ENCODE results near the gene CMPK2.
"Not testable (repeated sequence)": the region's sequence is repeated elsewhere in the genome, so short reads cannot be mapped to it uniquely, and the experiment has no call there.

CMPK2 gene

DNA sequence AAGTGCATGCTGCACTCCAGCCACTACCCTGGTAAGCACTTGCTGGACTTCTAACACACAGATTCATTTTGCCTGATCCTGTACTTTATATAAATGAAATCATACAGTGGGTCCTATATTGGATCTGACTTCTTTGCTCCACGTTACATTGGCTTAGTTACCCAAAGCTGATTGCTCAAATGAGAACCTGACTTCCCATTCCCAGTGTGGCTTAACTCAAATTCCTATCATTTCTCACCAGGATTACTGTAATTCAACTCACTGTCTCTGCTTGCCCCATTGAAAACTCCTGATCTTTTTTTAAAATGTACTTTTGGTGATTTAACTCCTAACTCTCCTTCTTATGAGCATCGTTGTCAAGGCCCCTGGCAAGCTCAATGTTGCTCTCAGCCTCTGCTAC lies 13.3 kb upstream of the CMPK2 start:
- DNase-seq: no peak

DNA sequence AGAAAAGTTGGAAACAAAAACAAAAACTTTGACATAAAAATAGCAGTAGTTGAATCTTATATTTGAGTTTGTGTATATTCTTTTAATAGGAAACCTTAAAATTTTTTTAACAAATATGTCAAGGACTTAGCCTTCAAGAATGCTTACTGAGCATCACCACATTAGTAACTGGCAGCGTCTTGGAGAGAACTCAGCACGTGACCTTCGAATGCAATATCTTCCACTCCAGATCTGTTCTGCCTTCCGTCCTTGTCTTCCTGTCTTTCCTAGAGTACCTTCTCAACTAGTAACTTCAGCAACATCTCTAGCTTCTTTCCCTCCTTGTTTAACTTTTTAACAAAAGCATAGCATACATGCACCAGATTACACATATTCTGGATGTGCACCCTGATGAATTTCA lies 12.8 kb upstream of the CMPK2 start:
- no peak for DNase-seq

DNA sequence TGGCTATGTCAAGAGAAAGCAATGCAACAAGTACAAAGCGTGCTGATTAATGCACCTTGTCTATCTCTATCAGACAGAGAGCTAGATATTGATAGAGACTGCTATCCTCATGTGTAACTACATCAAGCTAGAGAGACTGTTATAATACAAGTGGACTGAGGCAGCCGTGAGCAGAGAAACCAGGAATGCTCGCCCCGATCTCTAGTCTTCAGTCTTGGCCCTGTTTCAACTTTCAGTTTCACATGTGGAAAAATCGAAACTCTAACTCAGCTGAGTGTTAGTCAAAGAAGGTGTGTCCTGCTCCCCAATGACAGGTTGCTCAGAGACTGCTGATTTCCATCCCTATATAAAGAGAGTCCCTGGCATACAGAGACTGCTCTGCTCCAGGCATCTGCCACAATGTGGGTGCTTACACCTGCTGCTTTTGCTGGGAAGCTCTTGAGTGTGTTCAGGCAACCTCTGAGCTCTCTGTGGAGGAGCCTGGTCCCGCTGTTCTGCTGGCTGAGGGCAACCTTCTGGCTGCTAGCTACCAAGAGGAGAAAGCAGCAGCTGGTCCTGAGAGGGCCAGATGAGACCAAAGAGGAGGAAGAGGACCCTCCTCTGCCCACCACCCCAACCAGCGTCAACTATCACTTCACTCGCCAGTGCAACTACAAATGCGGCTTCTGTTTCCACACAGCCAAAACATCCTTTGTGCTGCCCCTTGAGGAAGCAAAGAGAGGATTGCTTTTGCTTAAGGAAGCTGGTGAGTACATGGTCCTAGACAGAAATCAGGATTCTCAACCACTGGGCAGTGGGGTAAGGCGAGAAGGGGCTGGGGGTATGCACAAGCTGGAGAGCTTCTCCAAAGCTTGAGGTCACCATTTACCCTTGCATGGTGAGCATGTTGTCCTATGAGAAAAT lies 11.9 kb upstream of the CMPK2 start, which contains the start of gene RSAD2:
TSS of gene RSAD2 (plus strand) at position 376 of the 903 bp plus-strand sequence. CDS start at position 400, 24 bp downstream.
- no peak for DNase-seq

DNA sequence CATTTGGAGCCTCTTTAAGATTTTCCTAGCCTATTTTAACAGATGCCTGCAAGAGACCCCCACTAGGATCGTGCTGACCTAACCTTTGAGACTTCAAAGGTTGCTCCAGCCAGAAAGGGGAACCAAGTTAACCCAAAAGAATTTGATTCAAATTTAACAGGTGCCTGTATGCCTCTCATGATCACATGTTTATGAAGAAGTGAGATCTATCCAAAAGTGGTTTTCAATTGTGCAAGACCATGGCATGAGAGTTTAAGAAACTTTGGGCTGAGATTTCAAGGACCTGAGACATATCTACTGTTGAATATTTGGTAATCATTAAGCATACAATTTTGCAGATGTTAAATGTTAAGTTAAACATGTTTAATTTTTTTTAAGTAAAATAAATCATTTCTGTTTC lies 10.6 kb upstream of the CMPK2 start:
- DNase-seq: no peak

DNA sequence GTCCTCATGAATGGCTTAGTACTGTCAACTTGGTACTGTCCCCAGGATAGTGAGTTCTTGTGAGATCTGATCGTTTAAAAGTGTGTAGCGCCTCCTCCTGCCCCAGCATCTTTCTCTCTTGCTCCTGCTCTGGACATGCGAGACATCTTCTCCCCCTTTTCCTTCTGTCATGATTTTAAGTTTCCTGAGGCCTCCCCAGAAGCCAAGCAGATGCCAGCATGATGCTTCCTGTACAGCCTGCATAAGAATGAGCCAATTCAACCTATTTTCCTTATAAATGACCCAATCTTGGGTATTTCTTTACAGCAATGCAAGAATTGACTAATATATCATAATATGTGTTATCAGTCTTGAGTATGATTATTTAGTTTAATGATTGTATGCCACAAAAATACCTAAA lies 8.3 kb upstream of the CMPK2 start:
- no peak for DNase-seq

DNA sequence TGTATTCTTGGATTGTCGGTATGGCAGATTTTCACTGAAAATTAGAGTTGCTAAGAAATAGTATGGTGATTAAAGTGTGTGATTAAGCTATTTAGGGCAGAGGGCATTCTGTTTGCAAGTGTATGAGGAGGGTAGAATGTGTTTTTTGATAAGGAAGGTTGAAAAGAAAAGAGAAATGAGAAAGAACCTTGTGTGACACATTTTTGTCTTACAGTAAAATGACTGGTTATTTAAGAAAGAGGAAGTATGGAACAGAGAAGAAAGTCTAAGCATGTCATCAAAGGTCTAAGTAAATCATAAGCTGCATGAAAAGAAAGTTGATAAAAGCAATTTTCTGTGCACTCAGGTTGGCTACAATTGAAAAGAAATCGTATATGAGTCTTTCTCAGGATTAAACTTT lies 6.7 kb upstream of the CMPK2 start:
- DNase-seq: no peak

DNA sequence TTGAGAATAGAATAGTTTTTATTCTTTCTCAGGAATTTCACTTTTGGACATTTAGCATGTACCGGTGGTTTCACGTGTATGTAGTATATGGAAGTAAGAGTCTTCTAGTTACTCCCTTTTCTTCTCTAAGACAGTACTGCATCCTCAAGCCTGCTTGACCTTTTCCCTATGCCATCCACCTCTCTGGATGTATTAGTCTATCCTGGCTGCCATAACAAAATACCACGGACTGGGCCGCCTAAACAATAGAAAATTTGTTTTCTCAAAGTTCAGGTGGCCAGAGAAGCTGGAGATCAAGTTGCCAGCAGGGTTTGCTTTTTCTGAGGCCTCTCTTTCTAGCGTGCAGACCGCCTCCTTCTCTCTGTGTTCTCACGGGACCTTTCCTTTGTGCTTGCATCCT lies 1.3 kb upstream of the CMPK2 start:
- DNase-seq: no peak

DNA sequence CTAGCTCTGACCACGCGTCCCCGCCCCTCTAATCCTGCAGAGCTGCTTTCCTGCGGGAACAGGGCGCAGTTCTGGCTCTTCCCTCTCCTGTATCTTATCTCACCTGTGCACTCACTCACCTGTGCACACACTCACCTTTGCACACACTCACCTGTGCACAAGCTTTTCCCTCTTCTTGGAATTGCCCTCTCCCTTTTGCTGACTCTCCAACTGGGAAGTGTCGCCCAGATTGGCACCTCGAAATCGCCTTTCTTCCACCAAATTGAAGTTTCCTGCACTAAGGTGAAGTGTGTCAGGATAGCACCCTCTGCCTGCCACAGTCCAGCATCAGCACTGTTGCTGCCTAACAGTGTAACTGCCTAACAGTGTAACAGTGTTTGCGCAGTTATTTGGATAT lies 566 bp upstream of the CMPK2 start:
- peak; percentile 64 for DNase-seq

DNA sequence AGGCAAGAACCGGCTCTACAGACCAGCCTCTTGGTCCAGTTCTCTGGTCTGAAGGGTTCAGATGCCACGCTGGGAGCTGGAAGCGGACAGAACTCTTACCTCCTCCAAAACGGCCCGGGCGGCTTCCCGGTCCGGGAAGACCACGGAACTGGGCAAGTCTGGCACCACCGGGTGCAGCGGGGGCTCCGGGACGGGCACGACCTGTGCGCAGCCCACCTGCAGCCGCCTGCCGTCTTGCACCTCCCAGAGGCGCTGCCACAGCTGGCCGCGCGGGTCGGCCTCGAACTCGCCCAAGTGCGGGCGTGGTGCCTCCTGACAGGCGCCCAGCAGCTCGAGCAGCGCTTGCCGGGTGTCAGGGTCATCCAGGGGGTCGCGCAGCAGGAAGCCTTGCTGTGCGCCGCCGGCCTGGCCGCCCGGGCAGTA lies 773 bp downstream of the CMPK2 start:
- no peak for DNase-seq

DNA sequence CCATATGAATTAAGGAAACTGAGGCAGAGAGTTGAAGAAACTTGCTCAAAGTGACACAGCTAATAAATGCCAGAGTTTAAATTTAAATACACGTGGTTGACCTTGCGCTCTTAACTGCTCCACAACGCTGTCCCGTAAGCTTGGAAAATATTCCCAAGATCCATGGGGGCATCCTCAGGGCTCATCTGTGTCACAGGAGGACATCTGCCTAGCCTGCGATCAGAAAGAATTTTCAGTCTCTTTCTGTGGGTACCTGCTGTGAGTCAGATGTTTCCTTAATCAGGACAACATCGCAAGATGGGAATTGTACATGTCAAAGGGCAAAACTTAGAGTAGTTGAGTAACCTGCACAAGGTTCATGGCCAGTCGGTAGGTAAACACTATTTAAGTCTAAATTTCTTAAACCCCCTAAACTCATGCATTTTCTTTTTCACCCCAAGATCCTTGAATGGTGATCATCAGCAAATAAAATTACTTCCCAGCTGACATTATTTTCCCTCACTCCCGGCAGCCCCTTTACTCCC lies 1.4 kb downstream of the CMPK2 start:
- DNase-seq: no peak

DNA sequence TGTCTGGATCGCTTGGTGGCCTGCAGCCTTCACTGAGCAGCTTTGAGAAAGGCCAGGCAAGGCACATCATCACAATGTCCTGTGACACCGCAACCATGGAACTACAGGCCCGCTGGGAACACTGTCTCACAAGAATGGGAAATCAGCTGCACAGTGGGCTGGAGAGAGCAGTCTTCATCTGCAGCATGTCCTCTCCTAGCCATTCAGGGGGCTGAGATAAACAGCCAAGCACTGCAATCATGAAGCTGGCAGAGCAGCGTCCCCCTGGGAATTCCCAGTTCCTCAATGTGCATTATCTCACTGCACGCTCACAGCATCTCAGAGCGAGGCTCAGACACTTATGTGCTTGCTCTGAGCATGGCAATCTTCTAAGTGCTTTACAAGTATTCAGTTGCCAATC lies 1.9 kb downstream of the CMPK2 start:
- no peak for DNase-seq

DNA sequence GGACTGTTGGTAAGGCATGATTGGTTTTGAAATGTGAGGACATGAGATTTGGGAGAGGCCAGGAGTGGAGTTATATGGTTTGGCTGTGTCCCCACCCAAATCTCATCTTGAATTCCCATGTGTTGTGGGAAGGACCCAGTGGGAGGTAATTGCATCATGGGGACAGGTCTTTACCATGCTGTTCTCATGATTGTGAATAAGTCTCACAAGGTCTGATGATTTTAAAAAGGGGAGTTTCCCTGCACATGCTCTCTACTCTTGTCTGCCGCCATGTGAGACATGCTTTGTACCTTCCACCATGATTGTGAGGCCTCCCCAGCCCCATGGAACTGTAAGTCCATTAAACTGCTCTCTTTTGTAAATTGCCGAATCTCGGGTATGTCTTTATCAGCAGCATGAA lies 5.4 kb downstream of the CMPK2 start:
- DNase-seq: no peak

DNA sequence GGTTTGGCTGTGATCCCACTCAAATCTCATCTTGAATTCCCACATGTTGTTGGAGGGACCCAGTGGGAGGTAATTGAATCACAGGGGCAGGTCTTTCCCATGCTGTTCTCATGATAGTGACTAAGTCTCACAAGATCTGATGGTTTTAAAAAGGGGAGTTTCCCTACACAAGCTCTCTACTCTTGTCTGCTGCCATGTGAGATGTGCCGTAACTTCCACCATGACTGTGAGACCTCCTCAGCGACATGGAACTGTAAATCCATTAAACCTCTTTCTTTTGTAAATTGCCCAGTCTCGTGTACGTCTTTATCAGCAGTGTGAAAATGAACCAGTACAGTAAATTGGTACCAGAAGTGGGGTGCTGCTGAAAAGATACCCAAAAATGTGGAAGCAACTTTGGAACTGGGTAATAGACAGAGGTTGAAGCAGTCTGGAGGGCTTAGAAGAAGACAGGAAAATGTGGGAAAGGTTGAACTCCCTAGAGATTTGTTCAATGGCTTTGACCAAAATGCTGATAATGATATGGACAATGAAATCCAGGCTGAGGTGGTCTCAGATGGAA lies 7.2 kb downstream of the CMPK2 start:
- DNase-seq: not testable (repeated sequence)

DNA sequence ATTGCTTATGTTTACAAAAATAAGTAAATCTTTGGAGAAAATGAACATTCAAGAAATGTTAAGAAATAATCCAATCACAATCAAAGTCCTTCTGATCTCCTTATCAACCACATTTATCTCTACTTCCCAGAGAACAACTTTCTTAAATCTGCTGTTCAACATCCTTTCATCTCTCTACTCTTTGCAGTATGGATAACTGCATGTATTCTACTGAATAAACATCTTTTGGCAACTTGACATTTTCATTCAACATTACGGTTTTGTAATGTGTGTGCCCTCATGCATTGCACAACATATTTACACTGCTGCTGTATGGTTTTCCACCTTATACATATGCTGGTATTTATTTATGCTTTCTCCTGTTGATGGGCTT lies 9.2 kb downstream of the CMPK2 start:
- DNase-seq: no peak

DNA sequence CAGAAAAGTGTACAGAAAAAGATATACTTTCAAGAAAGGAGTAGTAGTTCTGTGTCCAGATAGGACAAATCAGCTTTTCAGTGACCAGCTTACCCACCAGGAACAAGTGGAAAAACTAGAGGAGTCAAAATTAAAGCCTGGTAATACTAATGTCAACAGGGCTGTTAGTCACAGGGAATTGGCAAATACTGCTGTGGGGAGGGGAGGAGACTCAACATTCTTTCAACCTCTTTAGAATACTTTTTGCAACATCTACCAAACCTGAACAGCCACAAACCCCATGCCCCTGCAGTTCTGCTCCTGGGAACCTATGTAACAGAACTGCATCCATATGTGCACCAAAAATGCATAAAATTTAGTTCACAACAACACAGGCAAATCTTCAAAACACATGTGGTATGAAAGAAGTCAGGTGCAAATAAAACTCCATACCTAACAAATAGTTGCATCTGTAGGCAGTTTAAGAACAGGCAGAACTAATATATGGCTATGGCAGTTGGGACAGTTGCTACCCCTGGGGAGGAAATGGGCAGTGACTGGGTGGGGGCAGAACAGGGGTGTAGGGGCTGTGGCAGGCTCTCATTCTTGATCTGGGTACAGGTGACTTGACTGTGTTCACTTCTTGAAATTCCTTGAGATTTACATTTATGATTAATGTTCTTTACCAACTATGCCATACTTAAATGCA lies 9.7 kb downstream of the CMPK2 start:
- DNase-seq: no peak

DNA sequence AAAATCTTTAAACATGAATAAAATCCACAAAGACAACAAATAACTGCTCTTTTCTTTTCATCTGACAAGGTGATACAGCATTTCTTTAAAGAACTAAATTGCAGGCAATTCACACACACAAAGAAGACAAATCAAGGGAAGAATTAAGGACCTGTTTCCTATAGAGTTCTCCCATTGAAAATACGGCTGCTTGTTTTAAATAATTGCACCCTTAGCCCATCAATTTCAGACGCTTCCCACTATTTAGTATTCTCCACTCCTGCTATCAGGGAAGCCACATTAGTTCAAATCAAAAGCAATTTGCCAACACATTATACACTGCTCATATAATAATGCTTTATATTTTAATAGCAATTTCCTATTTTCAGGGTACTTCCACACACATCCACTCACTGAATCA lies 11.3 kb downstream of the CMPK2 start:
- no peak for DNase-seq

DNA sequence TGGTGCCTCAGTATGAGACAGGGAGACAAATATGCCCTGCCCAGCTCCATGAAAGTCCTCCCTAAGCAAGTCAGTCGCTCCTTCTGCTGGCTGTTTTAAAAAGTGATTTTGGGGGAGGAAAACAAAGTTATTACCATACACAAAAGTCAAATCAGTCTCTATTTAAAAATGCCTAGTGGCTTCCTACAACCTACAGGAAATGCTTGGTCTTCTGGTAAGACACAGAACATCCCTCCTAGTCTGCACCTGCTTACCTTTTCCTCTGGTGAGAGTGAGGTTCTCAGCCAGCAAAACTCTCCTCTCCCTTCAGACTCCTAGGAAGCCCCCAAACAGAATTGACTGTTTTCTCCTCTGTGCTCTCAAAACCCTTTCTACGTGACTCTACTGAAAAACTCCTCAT lies 13.5 kb downstream of the CMPK2 start:
- no peak for DNase-seq

DNA sequence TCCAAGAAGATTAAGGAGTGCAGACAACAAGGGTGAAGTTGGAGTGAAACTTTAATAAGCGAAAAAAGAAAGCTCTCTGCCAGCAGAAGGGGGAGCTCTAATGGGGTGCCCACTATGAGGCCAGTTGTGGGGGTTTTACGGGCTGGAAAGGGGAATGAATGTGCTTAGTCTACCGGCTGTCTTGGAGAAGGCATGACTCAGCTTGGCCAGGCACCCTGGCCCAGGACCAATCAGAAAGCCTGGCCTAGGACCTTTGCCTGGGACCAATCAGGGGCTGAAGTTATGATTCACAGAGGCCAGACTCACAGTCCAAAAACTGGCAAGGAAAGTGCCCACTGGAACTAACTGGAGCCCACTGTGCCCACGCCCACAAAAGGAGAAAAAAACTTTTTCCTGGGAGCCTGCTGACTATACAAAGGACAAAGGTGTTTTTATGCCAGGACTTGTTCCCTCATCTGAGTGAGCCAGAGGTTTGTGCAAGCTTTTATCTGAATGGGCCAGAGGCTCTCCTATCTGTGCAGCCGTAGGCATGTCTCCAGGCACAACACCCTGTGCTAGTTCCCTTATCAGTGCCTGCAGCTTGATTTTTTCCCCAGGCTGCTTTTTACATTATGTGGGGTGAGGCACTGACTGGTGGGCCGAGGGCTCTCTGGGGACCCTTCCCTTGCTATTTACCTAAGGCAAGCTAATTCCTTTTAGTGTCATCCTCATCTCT lies 18.6 kb downstream of the CMPK2 start:
- DNase-seq: no peak

DNA sequence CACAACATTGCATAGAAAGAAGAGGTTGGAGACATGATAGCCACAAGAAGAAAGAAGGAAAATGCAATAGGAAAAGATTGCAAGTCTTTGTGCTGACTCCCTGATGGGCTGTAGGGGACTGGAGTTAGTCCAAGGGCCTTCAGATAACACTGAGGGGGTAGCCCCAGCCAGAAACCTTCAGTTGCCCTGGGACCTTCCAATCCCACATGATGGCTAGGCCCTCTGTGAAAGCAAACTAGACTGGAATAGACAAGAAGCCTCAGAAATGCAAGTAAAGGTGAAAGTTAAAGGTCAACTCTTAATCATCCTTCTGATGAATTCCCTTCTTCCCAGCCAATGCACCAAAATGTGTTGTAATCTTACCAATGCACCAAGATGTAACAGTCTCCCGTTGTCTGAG lies 19.2 kb downstream of the CMPK2 start:
- no peak for DNase-seq

DNA sequence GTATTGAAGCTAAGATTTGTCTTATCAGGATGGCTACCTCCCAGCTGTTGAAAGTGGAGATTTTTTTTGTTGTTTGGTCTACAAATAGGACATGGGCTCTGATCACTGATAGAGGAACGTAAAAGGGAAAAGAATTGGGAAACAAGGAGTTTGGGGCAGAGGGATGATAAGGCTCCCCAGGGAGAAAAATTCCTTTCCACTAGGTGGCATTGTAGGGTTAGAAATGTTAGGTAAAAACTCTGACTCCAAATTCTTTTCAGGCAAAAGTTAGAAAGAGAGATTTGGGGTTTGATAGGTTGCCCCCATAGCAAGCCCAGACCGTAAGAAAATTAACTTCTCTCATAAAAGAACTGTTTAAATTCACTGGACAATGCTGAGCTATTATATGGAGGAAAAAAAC lies 19.8 kb downstream of the CMPK2 start:
- no peak for DNase-seq

DNA sequence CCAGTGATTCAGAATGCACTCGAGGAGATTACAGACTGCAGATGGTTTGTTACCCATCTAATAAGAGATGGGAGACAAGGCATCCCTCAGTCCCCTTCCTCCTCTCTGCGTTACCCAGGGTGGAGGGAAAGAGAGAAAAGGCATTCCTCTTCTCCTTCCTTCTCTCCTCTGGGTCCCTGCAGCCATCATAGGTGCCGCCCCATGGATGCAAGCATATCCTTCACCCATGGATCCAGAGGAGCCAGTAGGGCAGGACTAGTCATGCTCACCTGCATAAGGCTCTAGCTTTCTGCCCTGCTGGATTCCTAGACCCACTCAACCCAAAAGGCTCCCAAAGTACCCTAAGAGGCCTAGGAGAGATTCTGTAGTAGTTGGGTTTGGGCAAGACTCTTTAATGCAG lies 20.4 kb downstream of the CMPK2 start:
- DNase-seq: no peak

DNA sequence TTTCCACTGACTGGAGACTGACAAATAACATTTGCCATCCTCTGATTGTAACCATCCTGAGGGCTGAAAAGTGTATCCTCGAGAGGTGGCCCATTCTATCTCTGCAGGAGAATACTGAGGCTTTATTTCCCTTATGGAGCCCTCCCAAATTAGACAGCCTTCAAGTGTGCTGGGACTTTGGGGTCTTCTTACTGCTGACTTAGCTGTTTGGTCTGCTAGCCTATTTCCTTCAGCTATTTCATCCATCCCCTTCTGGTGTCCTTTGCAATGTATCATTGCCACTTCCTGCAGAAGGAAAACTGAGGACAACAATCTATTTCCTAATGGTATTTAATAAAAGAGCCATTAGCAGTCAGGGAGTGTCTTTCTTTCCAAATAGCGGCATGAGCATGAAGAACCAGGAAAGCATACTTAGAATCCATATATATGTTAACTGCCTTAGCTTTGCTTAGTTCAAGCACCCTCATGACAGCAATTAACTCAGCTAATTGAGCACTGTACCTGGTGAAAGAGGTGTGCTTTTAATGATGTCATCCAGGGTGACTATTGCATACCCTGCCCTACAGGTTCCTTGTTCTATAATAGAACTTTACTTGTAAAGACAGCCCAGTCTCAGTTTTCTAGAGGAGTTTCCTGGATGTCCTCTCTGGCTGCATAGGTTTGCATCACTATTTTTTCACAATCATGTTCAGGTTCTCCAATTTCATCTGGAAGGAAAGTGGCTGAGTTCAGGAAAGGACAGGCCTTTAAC lies 24.0 kb downstream of the CMPK2 start:
- DNase-seq: no peak
